HG03442 (cell line): Measurements from ENCODE around the gene RPS15A.
"Not testable (repeated sequence)": the region's sequence is repeated elsewhere in the genome, so short reads cannot be mapped to it uniquely, and the experiment has no call there.

Experiments used
- ATAC-seq: cut with Tn5 transposase; IDR thresholded peaks from one replicate; pipeline ENCODE4 v1.9.1; 2021; ENCODE audit warnings: mild to moderate bottlenecking, moderate library complexity; ENCODE audit not compliant: unreplicated experiment

RPS15A gene

DNA sequence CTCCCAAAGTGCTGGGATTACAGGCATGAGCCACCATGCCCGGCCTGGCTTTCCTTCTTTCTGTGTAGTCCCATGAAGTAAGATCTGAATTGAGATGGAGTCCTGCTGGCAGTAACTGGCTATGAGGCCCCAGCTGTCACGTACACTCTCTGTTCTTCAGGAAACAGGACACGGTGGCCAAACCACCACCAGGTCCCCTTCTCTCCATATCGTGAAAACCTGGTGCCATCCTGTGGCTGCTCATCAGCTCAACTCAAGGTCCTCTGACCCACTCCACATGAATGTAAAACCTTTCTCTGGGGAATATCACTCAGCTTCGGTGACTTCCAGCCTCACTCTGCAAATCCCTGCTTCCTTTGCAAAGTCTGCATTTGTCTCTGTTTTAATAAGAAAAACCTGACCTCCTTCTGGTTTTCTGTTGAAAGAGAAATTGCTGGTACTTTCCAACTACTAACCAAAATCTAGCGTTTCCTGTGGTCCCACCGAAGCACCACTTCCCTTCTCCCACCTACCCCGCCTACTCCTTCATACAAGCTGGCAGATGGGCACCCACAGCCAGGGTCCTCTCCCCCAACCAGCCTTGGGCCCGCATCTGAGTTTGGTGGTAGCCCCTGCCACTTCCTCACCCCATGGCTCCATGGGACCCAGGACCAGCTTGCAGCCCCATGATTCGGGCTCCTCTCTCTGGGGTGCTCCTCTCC is 32.0 kb downstream of the RPS15A start:
- ATAC-seq, result not testable (repeated sequence)

DNA sequence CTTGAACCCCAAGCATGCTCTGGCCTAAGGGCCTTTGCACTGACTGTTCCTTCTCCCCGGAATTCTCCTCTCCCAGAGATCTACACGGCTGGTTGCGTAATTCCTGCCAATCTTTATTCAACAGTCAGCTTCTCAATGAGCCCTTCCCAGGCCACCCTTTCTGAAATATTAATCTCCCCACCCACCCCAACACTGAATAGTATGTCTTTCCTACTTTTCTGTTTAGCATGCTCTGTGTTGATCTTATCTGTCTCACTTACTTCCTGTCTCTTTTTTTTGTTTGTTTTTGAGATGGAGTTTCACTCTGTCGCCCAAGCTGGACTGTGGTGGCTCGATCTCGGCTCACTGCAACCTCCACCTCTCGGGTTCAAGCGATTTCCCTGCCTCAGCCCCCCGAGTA is 33.5 kb downstream of the RPS15A start:
- not testable (repeated sequence) for ATAC-seq

- ATAC-seq, result not testable (repeated sequence)
Observed at GRCh38 chr16:18742870-18743269, 47.3 kb downstream of the RPS15A start.

GRCh38 chr16:18740027-18740426 is 50.1 kb downstream of the RPS15A start:
- not testable (repeated sequence) for ATAC-seq

DNA sequence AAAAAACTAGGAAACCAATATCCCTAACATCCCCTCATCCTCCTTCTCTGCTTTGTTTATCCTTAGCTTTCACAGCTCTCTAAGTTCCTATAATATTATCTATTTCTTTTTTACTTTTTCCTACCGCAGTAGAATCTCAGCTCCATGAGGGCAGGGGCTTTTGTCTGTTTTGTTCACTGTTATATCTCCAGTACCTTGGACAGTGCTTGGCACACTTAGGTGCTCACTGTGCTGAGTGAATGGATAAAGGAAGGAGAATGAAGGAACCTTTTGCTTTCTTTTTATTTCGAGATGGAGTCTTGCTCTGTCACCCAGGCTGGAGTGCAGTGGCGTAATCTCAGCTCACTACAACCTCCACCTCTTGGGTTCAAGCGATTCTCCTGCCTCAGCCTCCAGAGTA is 51.4 kb downstream of the RPS15A start:
- not testable (repeated sequence) for ATAC-seq

DNA sequence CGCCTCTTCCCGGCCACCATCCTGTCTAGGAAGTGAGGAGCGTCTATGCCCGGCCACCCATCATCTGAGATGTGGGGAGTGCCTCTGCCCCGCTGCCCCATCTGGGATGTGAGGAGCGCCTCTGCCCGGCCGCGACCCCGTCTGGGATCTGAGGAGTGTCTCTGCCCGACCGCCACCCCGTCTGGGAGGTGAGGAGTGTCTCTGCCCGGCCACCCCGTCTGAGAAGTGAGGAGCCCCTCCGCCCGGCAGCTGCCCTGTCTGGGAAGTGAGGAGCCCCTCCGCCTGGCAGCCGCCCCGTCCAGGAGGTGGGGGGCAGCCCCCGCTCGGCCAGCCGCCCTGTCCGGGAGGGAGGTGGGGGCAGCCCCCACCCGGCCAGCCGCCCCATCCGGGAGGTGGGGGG is 55.9 kb downstream of the RPS15A start:
- ATAC-seq, result not testable (repeated sequence)
